Lung (tissue), 16 donors: ENCODE data around the gene RHOB. TPM values are rescaled to one million over a fixed set of nuclear protein-coding genes. Genes with fewer than 3 reads are reported as not detected.
A peak's percentile ranks its signal among the peaks of the same experiment; 100 is the strongest.

Experiments used
- ATAC-seq: fragments of 200-7000 bp; cut with Tn5 transposase; one replicate; pipeline ENCODE4 v1.9.1; 2020; ENCODE audit warnings: moderate number of reproducible peaks; ENCODE audit not compliant: insufficient read depth, low FRiP score
- DNase-seq, 3 donors: peaks; one replicate each; pipeline ENCODE4 v3.0.0-alpha.2; 2013 to 2017
- H3K27ac ChIP-seq, 2 donors: one replicate each; pipeline ENCODE4 v1.5.1; 2013; ENCODE audit warnings: mild to moderate bottlenecking in 2 of 2, moderate library complexity in 2 of 2, control low read depth in 1 of 2, inconsistent platforms in 1 of 2, low read depth in 1 of 2, low read length in 1 of 2
- H3K27me3 ChIP-seq, 3 donors: one replicate each; pipeline ENCODE4 v1.5.1; 2013; ENCODE audit warnings: low read length in 2 of 3; ENCODE audit not compliant: control insufficient read depth in 3 of 3, insufficient read depth in 3 of 3
- H3K36me3 ChIP-seq, 4 donors: one replicate each; pipeline ENCODE4 v1.5.1; 2013; ENCODE audit warnings: low read length in 4 of 4, mild to moderate bottlenecking in 1 of 4, moderate library complexity in 1 of 4; ENCODE audit not compliant: control insufficient read depth in 4 of 4, insufficient read depth in 4 of 4
- H3K4me1 ChIP-seq, 5 donors: one replicate each; pipeline ENCODE4 v1.5.1; 2013; ENCODE audit warnings: low read length in 5 of 5, mild to moderate bottlenecking in 2 of 5, moderate library complexity in 1 of 5; ENCODE audit not compliant: control insufficient read depth in 5 of 5, insufficient read depth in 5 of 5
- H3K4me3 ChIP-seq: one replicate; pipeline ENCODE4 v1.5.1; 2013; ENCODE audit warnings: mild to moderate bottlenecking, control low read depth, moderate library complexity
- H3K9ac ChIP-seq, 2 donors: one replicate each; pipeline ENCODE4 v1.5.1; 2013; ENCODE audit warnings: low read length in 2 of 2, control low read depth in 1 of 2; ENCODE audit not compliant: insufficient read depth in 1 of 2
- H3K9me3 ChIP-seq, 4 donors: one replicate each; pipeline ENCODE4 v1.5.1; 2013; ENCODE audit warnings: low read length in 3 of 4, mild to moderate bottlenecking in 1 of 4, moderate library complexity in 1 of 4; ENCODE audit not compliant: control insufficient read depth in 4 of 4, insufficient read depth in 3 of 4
- WGBS, 2 donors: extraction: QIAGEN DNeasy Blood & Tissue Kit; methylation state at CpG; one replicate each; pipeline ENCODE4 v1.1.7; 2013; 5-methylcytosine and 5-hydroxymethylcytosine counted together
- long read RNA-seq, 5 donors: transcript quantifications; one replicate each; lab custom pipeline, GENCODE V29; 2026
- polyA plus RNA-seq, 2 donors: library from polyadenylated mRNA; stranded (reverse); fragments of 200-250 nt; gene quantifications; one replicate each; pipeline ENCODE4 v1.2.1, GENCODE V29; 2013
- total RNA-seq, 2 donors: library from RNA; depleted of rRNA in 1 of 2; stranded (reverse); fragments of >200 nt in 1 of 2; gene quantifications; one replicate each; pipeline ENCODE4 v1.2.1, GENCODE V29; 2014 to 2021
- TF ChIP-seq, protein P1 (sequence below): IDR thresholded peaks from 2 replicates; pipeline ENCODE4 v1.5.1; 2012; ENCODE audit warnings: mild to moderate bottlenecking; ENCODE audit errors: control extremely low read depth, extremely low read depth
- donor health status: control.
- donor health status: control.
- donor health status: Bipolar disorder and iron deficiency.
- donor health status: healthy.
- donor health status: DM: yes; HTN: yes; CAD: no.

RHOB gene
- total RNA-seq (100 to 1,000 TPM; 239 to 258 TPM), polyA plus RNA-seq (100 to 1,000 TPM in 1 of 2 donors, 10 to 100 TPM in 1; 93.2 to 354 TPM)
- long read RNA-seq, donor 1, transcript RHOB-201 (1 exons, 2,372 nt) = major isoform, 112 of 112 reads
- long read RNA-seq, donor 1, partial matches to known transcripts = 0 of 112 reads
- long read RNA-seq, donor 1, other reads (novel, unspliced or antisense) = 0 of 112 reads
- long read RNA-seq, donor 2, transcript RHOB-201 (1 exons, 2,372 nt) = major isoform, 44 of 44 reads
- long read RNA-seq, donor 2, partial matches to known transcripts = 0 of 44 reads
- long read RNA-seq, donor 2, other reads (novel, unspliced or antisense) = 0 of 44 reads
- long read RNA-seq, donor 3, transcript RHOB-201 (1 exons, 2,372 nt) = major isoform, 56 of 56 reads
- long read RNA-seq, donor 3, partial matches to known transcripts = 0 of 56 reads
- long read RNA-seq, donor 3, other reads (novel, unspliced or antisense) = 0 of 56 reads
- long read RNA-seq, donor 4, transcript RHOB-201 (1 exons, 2,372 nt) = major isoform, 74 of 74 reads
- long read RNA-seq, donor 4, partial matches to known transcripts = 0 of 74 reads
- long read RNA-seq, donor 4, other reads (novel, unspliced or antisense) = 0 of 74 reads
- long read RNA-seq, donor 5, transcript RHOB-201 (1 exons, 2,372 nt) = major isoform, 129 of 129 reads
- long read RNA-seq, donor 5, partial matches to known transcripts = 0 of 129 reads
- long read RNA-seq, donor 5, other reads (novel, unspliced or antisense) = 0 of 129 reads

DNA sequence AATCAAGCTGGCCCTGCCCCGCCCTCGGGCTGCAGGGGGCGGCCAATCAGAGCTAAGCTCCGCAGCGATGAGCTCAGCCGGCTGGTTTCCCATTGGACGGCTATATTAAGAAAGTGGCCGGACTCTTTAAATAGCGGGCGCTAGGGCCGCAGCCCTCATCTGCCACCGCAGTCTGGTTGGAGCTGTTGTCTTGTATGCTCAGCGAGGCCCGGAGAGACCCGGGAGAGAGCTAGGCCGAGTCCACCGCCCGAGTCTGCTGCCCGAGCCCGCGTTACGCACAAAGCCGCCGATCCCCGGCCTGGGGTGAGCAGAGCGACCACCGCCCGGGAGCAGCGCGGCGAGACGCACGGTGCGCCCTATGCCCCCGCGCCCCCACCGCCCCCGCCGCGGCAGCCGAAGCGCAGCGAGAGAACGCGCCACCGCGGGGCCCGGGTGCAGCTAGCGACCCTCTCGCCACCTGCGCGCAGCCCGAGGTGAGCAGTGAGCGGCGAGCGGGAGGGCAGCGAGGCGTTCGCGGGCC is at the start of gene RHOB:
Gene RHOB, plus strand, starts transcription at position 158 of the 520 bp plus-strand sequence. CDS start 392 bp downstream, outside the sequence.
- ATAC-seq = peak; percentile 94
- peak within 1 kb of the TSS; percentile 97 for H3K4me3 ChIP-seq
- H3K36me3 ChIP-seq = peaks cover 0 to 7% (median 2%) of the 10 kb centered on the region in 4 donors
- no peaks in the 10 kb centered on the region for H3K9me3 ChIP-seq
- TF ChIP-seq, protein P1, sequence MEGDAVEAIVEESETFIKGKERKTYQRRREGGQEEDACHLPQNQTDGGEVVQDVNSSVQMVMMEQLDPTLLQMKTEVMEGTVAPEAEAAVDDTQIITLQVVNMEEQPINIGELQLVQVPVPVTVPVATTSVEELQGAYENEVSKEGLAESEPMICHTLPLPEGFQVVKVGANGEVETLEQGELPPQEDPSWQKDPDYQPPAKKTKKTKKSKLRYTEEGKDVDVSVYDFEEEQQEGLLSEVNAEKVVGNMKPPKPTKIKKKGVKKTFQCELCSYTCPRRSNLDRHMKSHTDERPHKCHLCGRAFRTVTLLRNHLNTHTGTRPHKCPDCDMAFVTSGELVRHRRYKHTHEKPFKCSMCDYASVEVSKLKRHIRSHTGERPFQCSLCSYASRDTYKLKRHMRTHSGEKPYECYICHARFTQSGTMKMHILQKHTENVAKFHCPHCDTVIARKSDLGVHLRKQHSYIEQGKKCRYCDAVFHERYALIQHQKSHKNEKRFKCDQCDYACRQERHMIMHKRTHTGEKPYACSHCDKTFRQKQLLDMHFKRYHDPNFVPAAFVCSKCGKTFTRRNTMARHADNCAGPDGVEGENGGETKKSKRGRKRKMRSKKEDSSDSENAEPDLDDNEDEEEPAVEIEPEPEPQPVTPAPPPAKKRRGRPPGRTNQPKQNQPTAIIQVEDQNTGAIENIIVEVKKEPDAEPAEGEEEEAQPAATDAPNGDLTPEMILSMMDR = no peak
- peak within 1 kb of the TSS; percentile 94 to 98 for H3K9ac ChIP-seq
- WGBS, 2 donors = 1% methylated on average over 44 to 60 of the region's 60 CpGs
- H3K27ac ChIP-seq = peak within 1 kb of the TSS; percentile 99
- peak; percentile 98 to 99 (median 99) for DNase-seq
- H3K4me1 ChIP-seq = peaks cover 0 to 47% (median 14%) of the 10 kb centered on the region in 5 donors
- no peaks in the 10 kb centered on the region for H3K27me3 ChIP-seq

DNA sequence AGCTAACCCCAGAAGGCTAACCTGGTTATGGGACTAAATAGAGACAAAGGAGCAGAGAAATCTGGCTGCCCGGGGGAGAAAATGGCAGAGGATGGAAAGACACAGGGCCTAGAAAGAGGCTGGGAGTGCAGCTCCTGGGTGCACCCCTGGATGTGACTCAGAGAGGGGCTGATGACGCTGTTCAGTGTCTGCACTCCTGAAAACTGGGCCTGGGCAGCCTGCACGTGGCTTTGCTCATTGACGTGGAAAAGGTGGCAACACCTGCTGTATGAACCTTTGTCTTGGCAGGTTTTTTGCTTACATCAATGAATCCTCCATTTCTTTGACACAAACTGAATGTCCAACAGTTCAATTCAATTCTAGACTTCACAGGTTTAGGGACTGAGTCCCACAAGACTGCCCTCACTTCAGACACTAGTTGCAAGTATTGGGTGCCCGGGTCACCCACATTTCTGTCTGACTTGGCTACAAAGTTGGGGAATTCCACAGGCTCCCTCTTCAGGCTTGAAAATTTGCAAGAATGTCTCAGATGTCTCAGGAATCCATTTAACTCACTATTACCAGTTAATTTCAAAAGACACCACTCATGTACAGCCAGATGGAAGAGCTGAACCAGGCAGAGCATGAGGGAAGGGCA is 48.9 kb upstream of the RHOB start:
- DNase-seq (no peak), ATAC-seq (no peak)
- Histone ChIP-seq H3K9ac (no peak overlapping the region), H3K4me1 (peaks cover 0 to 21% (median 0%) of the 10 kb centered on the region in 5 donors), H3K4me3 (no peak overlapping the region), H3K27ac (no peak overlapping the region), H3K9me3 (no peaks in the 10 kb centered on the region), H3K36me3 (no peaks in the 10 kb centered on the region), H3K27me3 (no peaks in the 10 kb centered on the region)
- TF ChIP-seq, protein P1 = no peak
- WGBS, 2 donors = 91% methylated on average over 5 of the region's 5 CpGs

DNA sequence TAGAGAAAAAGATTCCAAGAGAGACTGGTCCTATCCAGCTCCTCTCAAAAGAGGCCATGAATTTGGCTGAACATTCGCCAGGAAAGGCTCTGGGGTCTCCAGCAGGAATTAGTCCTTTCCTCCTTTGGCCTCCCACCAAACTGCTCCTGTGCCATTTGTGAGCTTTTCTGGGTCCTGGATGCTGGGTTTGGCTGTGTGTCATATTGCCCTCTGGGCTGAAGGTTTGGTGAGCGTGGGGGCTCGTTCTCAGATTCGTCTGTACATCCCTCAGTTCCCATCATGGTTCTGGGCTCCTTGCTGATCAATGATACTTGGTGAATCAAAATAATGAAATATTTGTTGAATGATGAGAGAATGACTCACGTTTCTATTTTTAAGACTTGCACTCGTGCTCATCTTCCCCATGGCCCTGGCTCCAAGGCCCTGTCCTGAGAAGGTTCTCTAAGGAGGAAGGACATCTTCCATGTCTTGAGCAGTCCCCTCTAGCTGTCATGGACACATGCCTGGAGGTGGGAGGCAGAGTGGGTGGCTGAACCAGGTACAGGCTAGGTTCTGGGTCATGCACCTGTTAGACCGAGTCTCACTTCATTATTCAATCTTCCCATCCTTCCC is 47.8 kb upstream of the RHOB start:
- Histone ChIP-seq H3K27me3 (no peaks in the 10 kb centered on the region), H3K4me3 (no peak overlapping the region), H3K4me1 (peaks cover 0 to 21% (median 0%) of the 10 kb centered on the region in 5 donors), H3K9ac (no peak overlapping the region), H3K9me3 (no peaks in the 10 kb centered on the region), H3K36me3 (no peaks in the 10 kb centered on the region), H3K27ac (no peak overlapping the region)
- no peak for DNase-seq
- ATAC-seq = no peak
- 78 to 80% methylated on average over 7 of the region's 7 CpGs for WGBS, 2 donors
- TF ChIP-seq, protein P1 = no peak
